MCF 10A (cell line): Measurements from ENCODE around the gene TMEM63A. TPM values are rescaled to one million over a fixed set of nuclear protein-coding genes. Genes with fewer than 3 reads are reported as not detected.

Source experiments
- BruUV-seq: library from RNA; stranded (reverse); fragments of 400-500 nt; replicated peaks from 2 replicates; lab custom pipeline; 2021; lab: Mats Ljungman, UMichigan
- CTCF ChIA-PET: fragments of 300-600 bp; sonication (Branson Sonifier 250); formaldehyde crosslinking; extraction: SDS; loops from one replicate; lab custom pipeline; 2021; ENCODE audit warnings: antibody characterized with exemption, inconsistent platforms; lab: Yijun Ruan, JAX
- POLR2A ChIA-PET: fragments of 300-600, 350-650 bp; sonication (Branson Sonifier 250); formaldehyde crosslinking; extraction: SDS; loops from one replicate; lab custom pipeline; 2020; ENCODE audit warnings: antibody characterized with exemption, inconsistent platforms; lab: Yijun Ruan, JAX
- DNase-seq: peaks from one replicate; pipeline ENCODE4 v3.0.0-alpha.2; 2018; ENCODE audit not compliant: unreplicated experiment
- H3K27ac Mint-ChIP-seq: one replicate; pipeline ENCODE4 v1.8.0; 2022; ENCODE audit warnings: mild to moderate bottlenecking, low read depth, mixed read lengths; ENCODE audit not compliant: unreplicated experiment
- H3K27me3 Mint-ChIP-seq: one replicate; pipeline ENCODE4 v1.8.0; 2022; ENCODE audit warnings: mixed read lengths; ENCODE audit not compliant: insufficient read depth, unreplicated experiment
- H3K36me3 Mint-ChIP-seq: one replicate; pipeline ENCODE4 v1.8.0; 2022; ENCODE audit warnings: mild to moderate bottlenecking, moderate library complexity, mixed read lengths; ENCODE audit not compliant: insufficient read depth, unreplicated experiment
- H3K4me1 Mint-ChIP-seq: one replicate; pipeline ENCODE4 v1.8.0; 2022; ENCODE audit warnings: mixed read lengths; ENCODE audit not compliant: insufficient read depth, unreplicated experiment
- H3K4me3 Mint-ChIP-seq: one replicate; pipeline ENCODE4 v1.8.0; 2022; ENCODE audit warnings: mild to moderate bottlenecking, moderate library complexity, mixed read lengths; ENCODE audit not compliant: unreplicated experiment
- H3K9me3 Mint-ChIP-seq: one replicate; pipeline ENCODE4 v1.8.0; 2022; ENCODE audit warnings: mixed read lengths; ENCODE audit not compliant: unreplicated experiment
- CTCF ChIP-seq: fragments of 200-600 bp; IDR thresholded peaks from one replicate; pipeline ENCODE4 v1.8.0; 2022; ENCODE audit warnings: antibody characterized with exemption, mild to moderate bottlenecking; ENCODE audit not compliant: unreplicated experiment
- intact Hi-C: fragments of 100-400 bp; cut with micrococcal nuclease; formaldehyde crosslinking; loops from 2 replicates; pipeline ENCODE4 v1.14.1; 2022
- total RNA-seq: library from RNA; stranded (reverse); gene quantifications from 2 replicates; pipeline ENCODE4 v1.2.3, GENCODE V29; 2022

Gene TMEM63A
- total RNA-seq, 1 experiment from 2014 or later = 52.1 TPM

GRCh38 chr1:225875044-225875815 lies 7.0 kb downstream of the TMEM63A start:
- BruUV-seq = no TSS peak
- DNase-seq = peak; percentile 75
- no peaks in the 10 kb centered on the region for H3K27me3 Mint-ChIP-seq
- H3K4me1 Mint-ChIP-seq = peaks cover 38% of the 10 kb centered on the region
- no peaks in the 10 kb centered on the region for H3K9me3 Mint-ChIP-seq
- intact Hi-C loops = no loop called here
- H3K4me3 Mint-ChIP-seq = no peak overlapping the region
- peaks cover 49% of the 10 kb centered on the region for H3K36me3 Mint-ChIP-seq
- no peak for TF ChIP-seq CTCF
- H3K27ac Mint-ChIP-seq = peak overlapping the region; percentile 62
- ChIA-PET POLR2A (interaction anchor here (0.5 to 1.7 kb wide), 6 partner anchors 9 to 137 kb away, joined by 3 to 11 read pairs (median 4); partner anchors contain the start of gene EPHX1), CTCF (interaction anchor here (0.5 to 3.7 kb wide), 10 partner anchors 15 to 401 kb away, joined by 3 to 18 read pairs (median 3); no protein-coding TSS in a partner anchor)

- no TSS peak for BruUV-seq
- ChIA-PET CTCF (interaction anchor here (0.5 to 1.6 kb wide), 5 partner anchors 14 to 400 kb away, joined by 3 to 4 read pairs (median 3); no protein-coding TSS in a partner anchor), POLR2A (interaction anchor here (0.7 to 1.7 kb wide), 4 partner anchors 10 to 136 kb away, joined by 3 to 11 read pairs (median 4); partner anchors contain the start of gene EPHX1)
- Mint-ChIP-seq H3K36me3 (peaks cover 57% of the 10 kb centered on the region), H3K4me3 (no peak overlapping the region), H3K4me1 (peaks cover 32% of the 10 kb centered on the region), H3K27ac (no peak overlapping the region), H3K9me3 (no peaks in the 10 kb centered on the region), H3K27me3 (no peaks in the 10 kb centered on the region)
- DNase-seq = no peak
- no peak for TF ChIP-seq CTCF
- intact Hi-C loops = no loop called here
Measured at GRCh38 chr1:225874431-225874830, 7.7 kb downstream of the TMEM63A start.

GRCh38 chr1:225873281-225873850 lies 8.8 kb downstream of the TMEM63A start:
- CTCF ChIA-PET = interaction anchor here (0.6 to 1.6 kb wide), 5 partner anchors 25 to 399 kb away, joined by 3 to 5 read pairs (median 4); no protein-coding TSS in a partner anchor
- TF ChIP-seq CTCF = no peak
- Mint-ChIP-seq H3K27ac (no peak overlapping the region), H3K27me3 (no peaks in the 10 kb centered on the region), H3K9me3 (no peaks in the 10 kb centered on the region), H3K4me1 (peaks cover 21% of the 10 kb centered on the region), H3K4me3 (no peak overlapping the region), H3K36me3 (peaks cover 67% of the 10 kb centered on the region)
- POLR2A ChIA-PET = interaction anchor here (0.7 to 2.1 kb wide), 4 partner anchors 14 to 119 kb away, joined by 3 to 7 read pairs (median 4); partner anchors contain the start of gene PYCR2
- DNase-seq = no peak
- BruUV-seq = no TSS peak
- intact Hi-C loops = no loop called here

- no peak for DNase-seq
- no peak overlapping the region for H3K4me3 Mint-ChIP-seq
- POLR2A ChIA-PET = interaction anchor here (0.6 to 2.3 kb wide), 3 partner anchors 10 to 559 kb away, joined by 3 to 14 read pairs (median 7); partner anchors contain the start of genes PYCR2 and TMEM63A
- no peak for TF ChIP-seq CTCF
- intact Hi-C loops = no loop called here
- no peak overlapping the region for H3K27ac Mint-ChIP-seq
- CTCF ChIA-PET = interaction anchor here (0.6 to 3.0 kb wide), 10 partner anchors 8 to 428 kb away, joined by 3 to 15 read pairs (median 4); partner anchors contain the start of gene TMEM63A
- no TSS peak for BruUV-seq
- no peaks in the 10 kb centered on the region for H3K9me3 Mint-ChIP-seq
- peaks cover 66% of the 10 kb centered on the region for H3K36me3 Mint-ChIP-seq
- no peaks in the 10 kb centered on the region for H3K27me3 Mint-ChIP-seq
- peaks cover 13% of the 10 kb centered on the region for H3K4me1 Mint-ChIP-seq
Measured at GRCh38 chr1:225872075-225872430, 10.1 kb downstream of the TMEM63A start.
